Activated T-cell treated with anti-CD3 and anti-CD28 coated beads, Interleukin-2, amount 50 U/mL, for 48 hours (primary cell): ENCODE results near the gene LRRC49.
"Not testable (repeated sequence)": the region's sequence is repeated elsewhere in the genome, so short reads cannot be mapped to it uniquely, and the experiment has no call there.

Experiments
- DNase-seq, 2 experiments: peaks; one replicate each; pipeline ENCODE4 v3.0.0-alpha.2; 2020

LRRC49 gene

DNA sequence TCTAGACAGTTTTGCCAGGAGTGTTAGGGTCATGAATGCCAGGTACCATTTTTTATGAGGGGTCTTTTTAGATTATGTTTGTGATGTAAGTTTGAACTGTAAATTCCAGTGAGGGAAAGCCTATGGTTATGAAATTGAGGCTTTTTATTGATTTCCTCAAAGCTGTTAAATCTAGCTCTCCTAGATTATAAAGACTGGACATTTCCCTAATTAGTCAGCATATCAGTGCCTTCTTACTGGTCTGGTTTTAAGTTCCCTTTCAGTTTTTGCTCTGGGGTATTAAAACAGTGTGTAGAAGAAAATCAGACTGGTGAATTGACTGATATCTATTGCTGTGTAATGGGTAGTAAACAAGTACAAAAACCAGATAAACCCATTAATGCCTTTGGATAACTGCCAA, 39.2 kb downstream of the LRRC49 start:
- no peak for DNase-seq

DNA sequence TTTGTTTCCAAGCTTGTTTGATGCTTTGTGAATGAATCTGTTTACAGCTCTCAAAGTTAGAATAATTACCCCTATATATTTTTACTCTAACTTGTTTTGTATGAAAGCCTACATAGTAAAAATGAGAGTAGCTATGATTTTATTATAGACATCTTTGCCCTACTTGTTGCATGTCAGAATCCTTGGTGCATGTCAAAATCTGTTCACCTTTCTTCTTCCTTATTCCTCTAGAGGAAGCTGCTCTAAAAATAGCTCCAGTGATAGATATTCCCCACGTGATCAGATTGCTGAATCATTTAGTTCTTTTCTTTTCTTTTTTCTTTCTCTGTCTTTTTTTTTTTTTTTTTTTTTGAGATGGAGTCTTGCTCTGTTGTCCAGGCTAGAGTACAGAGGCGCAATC, 39.8 kb downstream of the LRRC49 start:
- no peak for DNase-seq

- DNase-seq, result no peak
These were observed 40.8 kb downstream of the LRRC49 start for GRCh38 chr15:70933411-70933810.

GRCh38 chr15:70935631-70936030, 43.0 kb downstream of the LRRC49 start:
- DNase-seq, result no peak

GRCh38 chr15:70936326-70936725, 43.7 kb downstream of the LRRC49 start:
- DNase-seq, result no peak

GRCh38 chr15:70943285-70943684, 50.7 kb downstream of the LRRC49 start:
- DNase-seq, result not testable (repeated sequence)

DNA sequence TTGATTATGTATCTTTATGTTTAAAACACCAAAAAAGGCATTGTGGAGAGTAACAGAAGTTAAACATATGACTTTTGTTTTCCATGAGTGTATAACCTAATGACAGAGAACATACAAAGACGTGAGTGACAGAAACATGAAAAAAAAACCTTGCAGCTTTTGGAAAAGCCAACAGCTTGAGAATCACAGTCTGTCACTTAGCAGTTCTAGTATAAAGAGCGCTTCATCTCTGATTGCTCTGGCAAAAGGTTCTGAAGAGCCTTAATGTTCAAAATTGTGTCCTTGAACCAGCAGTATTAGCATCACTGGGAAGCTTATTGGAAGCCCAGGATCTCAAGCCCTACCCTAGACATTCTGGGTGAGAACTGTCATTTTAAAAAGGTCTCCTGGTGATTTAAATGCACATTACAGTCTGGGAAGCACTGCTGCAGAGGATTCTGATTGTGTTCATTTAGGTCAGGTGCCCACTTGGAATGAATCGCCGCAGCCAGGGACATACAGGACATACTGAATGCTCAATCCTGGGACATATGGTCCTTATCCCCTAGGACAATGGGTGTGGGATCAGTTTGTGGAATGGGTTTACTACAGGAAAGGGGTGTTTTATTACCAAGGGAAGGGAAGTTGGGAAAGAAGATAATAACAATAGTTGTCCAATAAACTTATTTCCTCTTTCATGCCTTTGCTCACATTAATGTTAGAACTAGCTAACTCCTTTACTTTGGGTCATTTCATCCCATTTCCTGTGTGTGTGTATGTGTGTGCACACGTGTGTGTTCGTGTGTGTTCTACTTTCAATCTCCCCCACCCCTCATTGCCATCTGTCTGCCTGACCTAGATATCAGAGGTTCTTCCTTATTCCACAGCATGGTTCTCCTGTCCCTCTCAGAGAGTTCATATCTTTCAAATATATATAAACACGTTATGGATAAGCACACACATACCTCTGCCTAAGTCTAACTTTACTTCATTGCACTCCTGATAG, 55.0 kb downstream of the LRRC49 start:
- DNase-seq, result no peak

DNA sequence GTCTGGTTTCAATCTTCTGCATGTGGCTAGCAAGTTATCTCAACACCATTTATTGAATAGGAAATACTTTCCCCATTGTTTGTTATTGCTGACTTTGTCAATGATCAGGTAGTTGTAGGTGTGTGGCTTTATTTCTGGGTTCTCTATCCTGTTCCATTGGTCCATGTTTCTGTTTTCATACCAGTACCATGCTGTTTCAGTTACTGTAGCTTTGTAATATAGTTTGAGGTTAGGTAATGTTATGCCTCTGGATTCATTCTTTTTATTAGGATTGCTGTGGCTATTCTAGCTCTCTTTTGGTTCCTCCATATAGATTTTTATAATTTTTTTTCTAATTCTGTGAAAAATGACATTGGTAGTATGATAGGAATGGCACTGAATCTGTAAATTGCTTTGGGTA, 58.3 kb downstream of the LRRC49 start:
- no peak for DNase-seq

GRCh38 chr15:70954171-70954570, 61.5 kb downstream of the LRRC49 start:
- no peak for DNase-seq

GRCh38 chr15:70954733-70955132, 62.1 kb downstream of the LRRC49 start:
- DNase-seq, result no peak

- DNase-seq, result no peak
These were observed 62.5 kb downstream of the LRRC49 start for GRCh38 chr15:70955151-70955550.

GRCh38 chr15:70956201-70956995, 63.8 kb downstream of the LRRC49 start:
- DNase-seq, result no peak

- DNase-seq, result no peak
These were observed 69.5 kb downstream of the LRRC49 start for GRCh38 chr15:70962084-70962483.

DNA sequence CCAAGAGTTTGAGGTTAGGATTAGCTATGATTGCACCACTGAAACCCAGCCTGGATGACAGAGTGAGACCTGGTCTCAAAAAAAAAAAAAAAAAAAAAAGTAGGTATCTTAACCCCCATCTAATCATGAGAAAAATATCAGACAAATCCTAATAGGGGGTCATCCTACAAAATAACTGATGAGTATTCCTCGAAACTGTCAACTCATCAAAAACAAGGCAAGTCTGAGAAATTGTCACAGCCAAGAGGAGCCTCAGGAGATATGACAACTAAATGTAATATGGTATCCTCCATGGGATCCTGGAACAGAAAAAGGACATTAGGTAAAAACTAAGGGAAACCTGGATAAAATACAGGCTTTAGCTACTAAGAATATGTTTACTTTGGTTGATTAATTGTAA, 70.6 kb downstream of the LRRC49 start:
- no peak for DNase-seq

- DNase-seq, result no peak
These were observed 71.4 kb downstream of the LRRC49 start for GRCh38 chr15:70964058-70964457.

GRCh38 chr15:70964686-70965085, 72.1 kb downstream of the LRRC49 start:
- DNase-seq, result no peak

DNA sequence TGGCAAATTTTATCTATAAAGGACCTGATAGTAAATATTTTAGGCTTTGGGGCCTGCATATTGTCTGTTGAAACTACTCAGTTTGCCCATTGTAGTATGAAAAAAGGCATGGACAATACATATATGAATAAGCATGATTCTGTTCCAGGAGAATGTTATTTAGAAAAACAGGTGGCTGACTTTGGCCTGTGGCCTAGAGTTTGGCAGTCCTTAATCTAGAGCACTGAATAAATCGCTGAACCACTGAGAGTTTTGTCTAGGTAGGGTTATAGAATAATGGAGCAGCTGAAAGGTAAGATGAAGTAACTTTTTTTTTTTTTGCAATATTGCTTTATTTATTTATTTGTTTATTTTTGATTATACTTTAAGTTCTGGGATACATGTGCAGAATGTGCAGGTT, 75.0 kb downstream of the LRRC49 start:
- no peak for DNase-seq

- no peak for DNase-seq
These were observed 81.6 kb downstream of the LRRC49 start for GRCh38 chr15:70974004-70974832.

- DNase-seq, result no peak
These were observed 84.2 kb downstream of the LRRC49 start for GRCh38 chr15:70976851-70977250.

DNA sequence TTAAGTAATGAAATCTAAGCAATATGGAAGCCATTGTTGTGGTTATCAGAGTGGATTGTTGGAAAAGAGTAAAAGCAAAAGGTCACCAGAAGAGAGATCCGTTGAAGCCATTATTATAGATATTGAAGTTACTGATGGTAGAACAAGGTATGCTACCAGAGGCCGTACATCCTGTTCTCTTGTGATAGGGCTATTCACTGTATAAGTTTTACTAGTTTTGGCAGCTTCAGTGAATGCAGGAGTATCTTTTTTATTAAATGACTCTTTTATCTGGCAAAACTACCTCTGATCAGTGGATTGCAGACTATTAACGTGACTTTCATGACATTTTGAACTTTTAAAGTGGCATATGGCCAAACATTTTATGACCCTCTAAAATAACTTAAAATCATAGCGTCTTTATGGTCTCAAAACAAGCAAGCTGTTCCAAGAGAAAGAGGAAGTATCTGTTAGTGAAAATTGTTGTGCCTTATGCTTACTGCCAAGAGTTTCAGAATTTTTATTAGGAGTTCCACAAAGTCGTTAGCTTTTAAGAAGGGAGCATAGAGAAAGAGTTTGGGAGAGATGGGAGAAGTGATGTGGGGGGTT, 102.9 kb downstream of the LRRC49 start:
- DNase-seq, result no peak

- no peak for DNase-seq
These were observed 105.7 kb downstream of the LRRC49 start for GRCh38 chr15:70998319-70998718.

DNA sequence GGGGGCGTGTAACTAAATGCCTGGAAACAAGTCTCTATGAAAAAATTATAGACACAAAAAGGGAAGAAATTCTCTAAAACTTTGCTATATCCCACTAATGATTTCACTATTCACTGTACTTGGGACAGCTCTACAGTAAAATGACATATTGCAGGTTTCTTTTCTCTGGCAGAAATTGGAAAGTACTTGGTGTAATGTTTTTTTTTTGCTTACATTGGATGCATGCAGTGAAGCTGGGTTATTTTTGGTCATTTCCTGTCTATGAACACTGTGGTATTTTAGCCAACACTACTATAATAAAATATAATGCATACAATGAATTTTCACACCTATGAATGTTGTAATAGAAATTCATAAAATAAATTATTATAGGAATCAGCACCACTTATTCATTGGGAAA, 109.7 kb downstream of the LRRC49 start:
- no peak for DNase-seq

GRCh38 chr15:71003319-71003718, 110.7 kb downstream of the LRRC49 start:
- no peak for DNase-seq
